ENCODE results near the gene C10orf53. TPM values are rescaled to one million over a fixed set of nuclear protein-coding genes. Genes with fewer than 3 reads are reported as not detected.

Gene C10orf53
- total RNA-seq, 1 experiment from 2014 or later, result not detected

DNA sequence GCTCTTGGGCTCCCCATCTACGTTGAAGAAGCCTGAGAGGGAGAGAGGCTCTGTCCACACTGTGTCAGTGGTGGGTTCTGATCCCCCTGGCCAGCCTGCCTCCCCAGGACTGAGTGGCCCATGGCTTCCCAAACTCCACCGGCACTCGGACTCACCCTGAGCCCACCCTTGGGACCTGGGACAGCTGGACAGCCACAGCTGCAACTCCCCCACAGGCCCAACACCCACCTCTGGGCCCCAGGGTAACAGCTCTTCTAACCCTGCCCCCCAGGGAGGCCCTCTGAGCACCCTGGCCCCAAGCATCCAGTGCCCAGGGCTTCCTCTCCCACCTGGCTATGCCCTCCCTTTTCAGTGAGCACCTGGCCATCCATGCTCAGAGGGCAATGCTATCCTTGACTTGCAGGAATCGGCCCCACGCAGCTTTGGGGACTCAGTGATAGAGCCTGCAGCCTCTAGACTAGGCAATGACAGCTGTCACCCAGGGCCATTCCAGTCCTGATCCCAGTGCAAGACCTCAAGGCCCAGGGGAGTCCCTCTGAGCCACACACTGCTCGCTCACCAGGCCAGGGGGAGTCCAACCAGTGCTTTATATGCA is 64.7 kb downstream of the C10orf53 start:
- POLR2A ChIA-PET (ENCODE audit: unreplicated experiment), result no interaction called here
- H3K27me3 ChIP-seq (ENCODE audit: low read length), result 0 out of 2 replicates have a peak, but pooled peaks cover 4% of the 10 kb centered on the region
- intact Hi-C loops (cut with micrococcal nuclease), result no loop called here
- H3K9me3 ChIP-seq (ENCODE audit: low read length), result no peaks in the 10 kb centered on the region
- H3F3A ChIP-seq (ENCODE audit: low read length, unreplicated experiment), result no peaks in the 10 kb centered on the region
- ATAC-seq (no peak), DNase-seq (no peak)
- CTCF ChIA-PET, result no interaction called here
- H3K27ac ChIP-seq (ENCODE audit: low read length), result no peak overlapping the region
- H3K9ac ChIP-seq (ENCODE audit: low read length), result no peak overlapping the region
- H3K36me3 ChIP-seq (ENCODE audit: low read depth, low read length), result no peaks in the 10 kb centered on the region
- no peaks in the 10 kb centered on the region for H4K20me1 ChIP-seq (ENCODE audit: low read length)
- TF ChIP-seq EZH2 (IDR thresholded peaks at IDR 0.05; ENCODE audit: low read length, unreplicated experiment) (no peak), CTCF (conservative IDR thresholded peaks at IDR 0.05; ENCODE audit: low read depth, low read length) (no peak), EZH2phosphoT487 (IDR thresholded peaks at IDR 0.05; ENCODE audit: borderline replicate concordance, low read length) (no peak)
- H3K4me2 ChIP-seq (ENCODE audit: low read length), result no peak overlapping the region
- H3K9me2 ChIP-seq (replicated peaks; ENCODE audit: low read length), result no peaks in the 10 kb centered on the region
- H3K4me3 ChIP-seq (ENCODE audit: low read length), result no peak overlapping the region
- H3K4me1 ChIP-seq (ENCODE audit: insufficient read depth, low read length), result no peaks in the 10 kb centered on the region
- BruUV-seq (replicated peaks), result no TSS peak
- H3K79me2 ChIP-seq (ENCODE audit: low read length), result no peaks in the 10 kb centered on the region
- no peak overlapping the region for H2AFZ ChIP-seq (ENCODE audit: low read length)

GRCh38 chr10:49744924-49745605 is 65.6 kb downstream of the C10orf53 start:
- intact Hi-C loops (cut with micrococcal nuclease), result no loop called here
- no TSS peak for BruUV-seq (replicated peaks)
- peak; percentile 17; the same call in 1 of the 2 replicates for ATAC-seq

More at GRCh38 chr10:49744924-49745605, 65.6 kb downstream of the C10orf53 start:
- Histone ChIP-seq H3K27me3 (ENCODE audit: low read length) (peaks cover 7% of the 10 kb centered on the region; the same call in 1 of the 2 replicates), H3K36me3 (ENCODE audit: low read depth, low read length) (no peaks in the 10 kb centered on the region), H3F3A (ENCODE audit: low read length, unreplicated experiment) (no peaks in the 10 kb centered on the region), H3K4me1 (ENCODE audit: insufficient read depth, low read length) (no peaks in the 10 kb centered on the region), H3K9ac (ENCODE audit: low read length) (no peak overlapping the region), H3K9me2 (replicated peaks; ENCODE audit: low read length) (no peaks in the 10 kb centered on the region), H3K27ac (ENCODE audit: low read length) (no peak overlapping the region), H3K79me2 (ENCODE audit: low read length) (no peaks in the 10 kb centered on the region), H4K20me1 (ENCODE audit: low read length) (no peaks in the 10 kb centered on the region), H3K4me3 (ENCODE audit: low read length) (no peak overlapping the region), H2AFZ (ENCODE audit: low read length) (no peak overlapping the region), H3K4me2 (ENCODE audit: low read length) (no peak overlapping the region), H3K9me3 (ENCODE audit: low read length) (no peaks in the 10 kb centered on the region)
- no peak for TF ChIP-seq EZH2 (IDR thresholded peaks at IDR 0.05; ENCODE audit: low read length, unreplicated experiment)
- peak; percentile 53 for TF ChIP-seq CTCF (conservative IDR thresholded peaks at IDR 0.05; ENCODE audit: low read depth, low read length)
- DNase-seq, result no peak
- CTCF ChIA-PET, result no interaction called here
- POLR2A ChIA-PET (ENCODE audit: unreplicated experiment), result no interaction called here

All from PC-3 (cell line).